Head of caudate nucleus (tissue), 42 donors: ENCODE data around the gene TMEM272.

Experiments
- DNase-seq, 42 donors: peaks; one replicate each; pipeline versions ENCODE4 v3.0.0 to v3.0.0-alpha.2; 2020 to 2021; ENCODE audit warnings: mixed read lengths in 7 of 42
- intact Hi-C: fragments of 100-400 bp; cut with DNase I; formaldehyde crosslinking; loops from one replicate; pipeline ENCODE4 v1.15.0; 2022

Gene TMEM272

GRCh38 chr13:51856998-51857397 is 12.0 kb upstream of the TMEM272 start:
- DNase-seq: no peak
- intact Hi-C loops: no loop called here

- no peak for DNase-seq
- intact Hi-C loops: no loop called here
Measured at GRCh38 chr13:51856027-51856736, 11.2 kb upstream of the TMEM272 start.

GRCh38 chr13:51849145-51850101 is 4.4 kb upstream of the TMEM272 start:
- intact Hi-C loops: no loop called here

DNA sequence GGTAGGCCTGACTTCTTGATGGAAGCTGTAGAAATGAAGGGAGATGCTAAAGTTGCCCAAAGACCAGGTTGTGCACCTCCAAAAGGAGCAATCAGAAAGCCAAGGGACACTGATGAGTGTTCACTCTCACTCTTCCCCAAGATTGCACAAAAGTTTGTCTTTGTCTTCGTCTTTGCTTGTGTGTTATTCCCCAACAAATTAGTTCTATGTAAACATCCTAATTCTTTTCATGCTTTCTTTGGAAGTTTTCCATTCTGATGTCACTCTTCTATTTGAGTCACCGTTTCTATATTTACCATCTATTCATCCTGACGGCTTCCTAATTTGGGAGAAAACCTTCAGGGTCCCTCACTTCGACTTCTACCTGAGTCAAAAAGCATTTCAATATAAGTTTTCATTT is 3.7 kb upstream of the TMEM272 start:
- DNase-seq: no peak
- intact Hi-C loops: no loop called here

More at GRCh38 chr13:51849145-51850101, 4.4 kb upstream of the TMEM272 start:
- peak in 1 of 42 donors; percentile 35 for DNase-seq

DNA sequence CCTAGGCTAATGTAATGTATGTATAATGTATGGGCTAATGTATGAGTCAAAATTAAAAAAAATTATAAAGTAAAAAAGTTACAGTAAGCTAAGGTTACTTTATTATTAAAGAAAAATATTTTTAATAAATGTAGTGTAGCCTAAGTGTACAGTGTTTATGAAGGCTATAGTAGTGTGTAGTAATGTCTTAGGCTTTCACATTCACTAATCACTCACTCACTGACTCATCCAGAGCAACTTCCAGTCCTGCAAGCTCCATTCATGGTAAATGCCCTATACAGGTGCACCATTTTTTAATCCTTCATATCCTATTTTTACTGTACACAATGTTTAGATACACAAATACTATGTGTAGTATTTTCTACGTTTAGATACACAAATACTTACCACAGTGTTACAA is 1.8 kb upstream of the TMEM272 start:
- intact Hi-C loops: no loop called here
- no peak for DNase-seq

DNA sequence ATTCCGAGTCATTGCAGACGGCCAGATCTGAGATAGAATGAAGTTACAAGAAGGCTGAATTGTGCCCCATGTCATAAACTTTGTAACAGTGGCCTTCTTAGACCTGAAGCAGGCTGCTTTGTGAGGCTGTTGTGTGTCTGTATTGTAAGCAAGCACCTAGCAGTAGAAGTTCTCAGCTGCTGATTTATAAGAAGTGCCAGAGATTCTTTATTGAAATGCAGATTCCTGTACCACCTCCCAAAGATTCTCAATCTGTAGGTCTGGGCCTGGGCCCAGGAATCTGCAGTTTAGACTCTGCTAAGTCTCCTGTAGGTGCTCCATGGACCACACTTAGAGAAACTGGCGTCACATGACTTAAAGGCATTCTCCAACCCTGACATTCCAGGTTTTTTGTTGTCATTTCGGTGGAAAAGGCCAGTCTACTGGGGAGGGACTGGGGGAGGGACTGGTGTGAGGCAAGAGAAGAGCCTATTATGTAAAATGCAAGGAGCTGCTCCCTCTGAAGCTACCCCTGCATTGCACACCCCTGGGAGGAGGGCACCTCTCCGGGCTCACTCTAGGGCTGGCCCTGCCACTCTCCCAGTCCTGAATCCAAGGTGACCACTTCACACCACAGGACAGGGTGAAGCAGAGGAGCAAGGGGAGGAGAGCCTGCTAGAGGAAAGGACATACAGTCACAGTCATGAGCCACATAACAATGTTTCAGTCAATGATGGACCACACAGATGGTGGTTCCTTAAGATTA is 769 bp upstream of the TMEM272 start:
- DNase-seq: no peak
- intact Hi-C loops: no loop called here

DNA sequence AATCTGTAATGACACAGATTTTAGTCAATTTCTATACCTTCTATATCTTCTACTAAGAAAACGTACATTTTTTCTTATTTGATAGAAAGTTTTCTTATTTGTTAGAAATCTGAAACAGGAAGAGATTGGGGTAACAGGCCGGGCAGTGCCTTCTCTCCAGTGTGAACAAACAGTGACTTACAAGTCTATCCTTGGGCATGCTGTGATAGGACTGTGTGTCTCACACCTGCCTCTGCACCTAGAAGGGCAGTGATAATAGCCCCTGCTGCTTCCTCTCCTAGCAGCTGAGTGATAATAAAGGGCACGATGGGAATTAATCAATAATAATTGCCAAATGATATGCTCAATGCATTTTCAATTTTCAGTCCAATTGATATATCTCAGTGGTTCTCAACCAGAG is 1.4 kb downstream of the TMEM272 start:
- intact Hi-C loops: no loop called here
- no peak for DNase-seq

DNA sequence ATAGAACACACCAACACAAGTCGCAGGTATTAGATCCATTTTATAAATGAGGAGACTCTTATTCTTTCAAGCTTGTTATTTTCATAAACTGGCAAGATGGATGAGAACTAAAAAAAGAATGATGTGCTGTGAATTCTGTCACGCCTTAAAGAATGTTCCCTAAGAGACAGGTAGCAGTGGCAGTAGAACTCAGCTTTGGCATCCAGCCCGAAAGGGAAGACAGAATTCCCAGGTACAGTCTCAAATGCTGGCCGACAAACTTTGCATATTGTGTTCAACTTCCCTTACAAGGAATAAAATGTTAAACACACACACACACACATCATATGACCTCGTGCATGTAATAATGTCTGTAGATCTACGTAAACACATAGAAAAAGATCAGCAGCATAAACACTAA is 3.2 kb downstream of the TMEM272 start:
- intact Hi-C loops: no loop called here
- DNase-seq: peak in 22 of 42 donors; percentile 21 to 70 (median 41)

- peak in 1 of 42 donors; percentile 39 for DNase-seq
- intact Hi-C loops: no loop called here
Measured at GRCh38 chr13:51840917-51841316, 4.1 kb downstream of the TMEM272 start.

GRCh38 chr13:51839711-51840540 is 5.1 kb downstream of the TMEM272 start:
- no peak for DNase-seq
- intact Hi-C loops: no loop called here

DNA sequence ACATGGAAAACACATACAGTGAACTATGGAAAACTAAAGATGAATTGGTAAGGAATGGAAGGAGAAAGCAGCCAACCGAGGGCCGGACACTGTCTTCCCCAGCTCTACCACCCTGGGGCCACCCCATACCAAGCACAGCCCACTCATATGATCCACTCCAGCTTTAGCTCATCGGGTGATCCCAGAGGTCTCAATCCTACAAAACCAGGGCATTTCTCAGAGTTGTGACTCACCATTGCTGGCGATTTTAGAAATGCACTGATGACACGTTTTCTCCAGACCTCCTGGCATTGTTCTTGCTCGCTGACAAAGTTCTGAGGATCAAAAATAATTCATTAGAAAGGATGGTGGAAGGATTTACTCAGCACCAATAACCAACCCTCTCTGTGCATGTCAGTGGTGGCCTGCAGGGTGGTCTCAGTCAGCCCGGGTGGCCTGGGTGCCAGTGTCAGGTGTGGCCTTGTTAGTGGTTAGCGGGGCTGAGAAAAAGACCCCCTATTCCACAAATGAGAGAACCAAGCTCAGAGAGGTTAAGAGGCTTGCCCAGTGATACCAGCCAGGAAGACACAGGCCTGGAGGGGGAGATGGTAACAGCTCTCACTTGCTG is 6.6 kb downstream of the TMEM272 start:
- intact Hi-C loops: no loop called here
- DNase-seq: no peak

DNA sequence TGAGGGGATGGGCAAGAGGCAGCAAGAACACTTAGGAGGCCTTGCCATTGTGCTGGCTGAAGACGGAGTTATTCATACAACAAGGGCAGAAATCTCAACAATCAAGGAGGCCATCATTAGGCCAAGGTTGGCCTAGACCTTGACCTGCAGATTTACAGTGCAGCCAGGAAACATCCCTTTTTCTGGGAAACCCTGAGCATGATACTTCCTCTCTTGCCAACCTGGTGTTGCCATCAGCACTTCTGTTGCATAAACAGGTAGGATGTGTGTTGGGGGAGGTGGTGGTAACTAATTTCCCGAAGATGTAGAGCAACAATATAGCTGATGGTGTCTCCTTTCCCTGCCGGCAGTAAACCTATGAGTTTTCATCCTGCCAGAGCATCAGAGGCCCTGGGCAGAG is 8.0 kb downstream of the TMEM272 start:
- intact Hi-C loops: no loop called here
- no peak for DNase-seq

DNA sequence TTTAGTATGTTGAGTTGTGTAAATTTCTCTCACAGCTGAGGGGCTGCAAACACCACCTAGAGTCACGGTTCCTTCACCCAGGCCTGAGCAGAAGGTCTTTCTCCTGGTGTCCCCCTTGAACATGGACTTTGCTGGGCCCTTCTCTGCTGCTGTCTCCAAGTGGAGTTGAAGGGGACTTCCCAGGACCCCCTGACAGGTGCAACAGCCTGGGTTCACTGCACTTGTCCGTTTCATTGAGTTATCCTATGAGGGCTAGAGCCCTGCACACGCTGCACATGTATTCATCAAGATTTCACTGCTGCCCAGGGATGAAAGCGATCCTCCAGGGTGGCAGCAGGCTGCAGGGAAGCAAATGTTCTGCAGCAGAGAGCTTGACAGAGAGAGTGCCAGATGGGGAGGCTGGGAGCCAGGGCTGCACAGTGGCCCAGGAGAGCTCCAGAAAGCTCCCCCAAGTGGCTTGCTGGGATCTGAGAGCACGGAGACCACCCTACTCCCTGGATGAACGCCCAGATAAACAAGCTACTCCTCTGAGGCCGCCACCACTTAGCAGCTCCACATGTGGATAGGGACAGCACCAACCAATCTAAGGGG is 10.3 kb downstream of the TMEM272 start:
- intact Hi-C loops: no loop called here
- DNase-seq: peak in 2 of 42 donors; percentile 1 to 22

DNA sequence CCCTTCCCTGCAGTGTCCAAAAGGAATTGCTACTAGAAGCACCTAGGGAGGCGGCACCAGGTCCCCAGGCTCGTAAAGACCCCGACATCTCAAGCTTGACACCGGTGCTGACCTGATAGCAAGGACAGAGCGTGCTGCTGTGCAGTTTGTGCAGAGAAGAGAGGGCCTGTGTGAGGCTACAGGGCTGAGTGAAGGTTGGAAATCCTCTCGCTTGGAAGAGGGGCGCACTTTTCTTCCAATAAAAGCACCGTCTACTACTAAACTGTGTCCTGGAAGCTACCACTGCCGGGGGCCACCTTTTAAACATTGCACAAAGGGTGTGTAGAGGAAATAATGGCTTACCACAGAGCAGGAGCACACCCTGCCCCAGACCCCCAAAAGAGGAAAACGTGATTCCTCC is 11.0 kb downstream of the TMEM272 start:
- intact Hi-C loops: no loop called here
- DNase-seq: peak in 1 of 42 donors; percentile 32

- intact Hi-C loops: no loop called here
- DNase-seq: peak in 19 of 42 donors; percentile 11 to 63 (median 48)
Measured at GRCh38 chr13:51832471-51833152, 12.4 kb downstream of the TMEM272 start.

- intact Hi-C loops: no loop called here
- peak in 2 of 42 donors; percentile 2 to 17 for DNase-seq
Measured at GRCh38 chr13:51831519-51831918, 13.5 kb downstream of the TMEM272 start.

- intact Hi-C loops: no loop called here
- no peak for DNase-seq
Measured at GRCh38 chr13:51829568-51829899, 15.4 kb downstream of the TMEM272 start.
